Activated CD8-positive, alpha-beta memory T cell treated with anti-CD3 and anti-CD28 coated beads, Interleukin-2, amount 50 U/mL, for 4 hours (primary cell): ENCODE data around the gene PAH.

ENCODE experiments used
- DNase-seq: peaks from one replicate; pipeline ENCODE4 v3.0.0-alpha.2; 2020

The PAH gene

GRCh38 chr12:102917026-102917787 lies at the start of gene PAH:
PAH (minus strand) TSS chr12:102917244; CDS start chr12:102917130, 114 bp downstream.
- peak; percentile 17 for DNase-seq

- no peak for DNase-seq
These were observed 49.3 kb upstream of the PAH start for GRCh38 chr12:102966200-102966863.

GRCh38 chr12:102965281-102966155 lies 48.5 kb upstream of the PAH start:
- no peak for DNase-seq

GRCh38 chr12:102964872-102965271 lies 47.8 kb upstream of the PAH start:
- no peak for DNase-seq

- no peak for DNase-seq
These were observed 46.8 kb upstream of the PAH start for GRCh38 chr12:102963796-102964195.

GRCh38 chr12:102962986-102963385 lies 45.9 kb upstream of the PAH start:
- DNase-seq = no peak

GRCh38 chr12:102962532-102962931 lies 45.5 kb upstream of the PAH start:
- no peak for DNase-seq

- DNase-seq = no peak
These were observed 44.4 kb upstream of the PAH start for GRCh38 chr12:102961466-102961855.

GRCh38 chr12:102960766-102961465 lies 43.9 kb upstream of the PAH start:
- no peak for DNase-seq

GRCh38 chr12:102959391-102959790 lies 42.3 kb upstream of the PAH start:
- DNase-seq = no peak

GRCh38 chr12:102958830-102959176 lies 41.8 kb upstream of the PAH start:
- no peak for DNase-seq

GRCh38 chr12:102958073-102958829 lies 41.2 kb upstream of the PAH start:
- DNase-seq = no peak

GRCh38 chr12:102957339-102958050 lies 40.5 kb upstream of the PAH start, which contains the start of gene ASCL1:
ASCL1 (plus strand) TSS chr12:102957674; CDS start chr12:102958245, 571 bp downstream.
- no peak for DNase-seq

GRCh38 chr12:102956738-102957327 lies 39.8 kb upstream of the PAH start:
- no peak for DNase-seq

- no peak for DNase-seq
These were observed 39.1 kb upstream of the PAH start for GRCh38 chr12:102955926-102956737.

GRCh38 chr12:102954134-102954533 lies 37.1 kb upstream of the PAH start:
- no peak for DNase-seq

GRCh38 chr12:102953221-102953620 lies 36.2 kb upstream of the PAH start:
- DNase-seq = no peak

- DNase-seq = no peak
These were observed 34.8 kb upstream of the PAH start for GRCh38 chr12:102951841-102952240.

GRCh38 chr12:102950950-102951619 lies 34.0 kb upstream of the PAH start:
- DNase-seq = no peak
